NCI-H226 (cell line): ENCODE results near the gene AVEN.
A peak's percentile ranks its signal among the peaks of the same experiment; 100 is the strongest.
"Not testable (repeated sequence)": the region's sequence is repeated elsewhere in the genome, so short reads cannot be mapped to it uniquely, and the experiment has no call there.

ENCODE experiments used
- DNase-seq: peaks from one replicate; pipeline ENCODE4 v3.0.0-alpha.2; 2015

Gene AVEN, protein sequence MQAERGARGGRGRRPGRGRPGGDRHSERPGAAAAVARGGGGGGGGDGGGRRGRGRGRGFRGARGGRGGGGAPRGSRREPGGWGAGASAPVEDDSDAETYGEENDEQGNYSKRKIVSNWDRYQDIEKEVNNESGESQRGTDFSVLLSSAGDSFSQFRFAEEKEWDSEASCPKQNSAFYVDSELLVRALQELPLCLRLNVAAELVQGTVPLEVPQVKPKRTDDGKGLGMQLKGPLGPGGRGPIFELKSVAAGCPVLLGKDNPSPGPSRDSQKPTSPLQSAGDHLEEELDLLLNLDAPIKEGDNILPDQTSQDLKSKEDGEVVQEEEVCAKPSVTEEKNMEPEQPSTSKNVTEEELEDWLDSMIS

DNA sequence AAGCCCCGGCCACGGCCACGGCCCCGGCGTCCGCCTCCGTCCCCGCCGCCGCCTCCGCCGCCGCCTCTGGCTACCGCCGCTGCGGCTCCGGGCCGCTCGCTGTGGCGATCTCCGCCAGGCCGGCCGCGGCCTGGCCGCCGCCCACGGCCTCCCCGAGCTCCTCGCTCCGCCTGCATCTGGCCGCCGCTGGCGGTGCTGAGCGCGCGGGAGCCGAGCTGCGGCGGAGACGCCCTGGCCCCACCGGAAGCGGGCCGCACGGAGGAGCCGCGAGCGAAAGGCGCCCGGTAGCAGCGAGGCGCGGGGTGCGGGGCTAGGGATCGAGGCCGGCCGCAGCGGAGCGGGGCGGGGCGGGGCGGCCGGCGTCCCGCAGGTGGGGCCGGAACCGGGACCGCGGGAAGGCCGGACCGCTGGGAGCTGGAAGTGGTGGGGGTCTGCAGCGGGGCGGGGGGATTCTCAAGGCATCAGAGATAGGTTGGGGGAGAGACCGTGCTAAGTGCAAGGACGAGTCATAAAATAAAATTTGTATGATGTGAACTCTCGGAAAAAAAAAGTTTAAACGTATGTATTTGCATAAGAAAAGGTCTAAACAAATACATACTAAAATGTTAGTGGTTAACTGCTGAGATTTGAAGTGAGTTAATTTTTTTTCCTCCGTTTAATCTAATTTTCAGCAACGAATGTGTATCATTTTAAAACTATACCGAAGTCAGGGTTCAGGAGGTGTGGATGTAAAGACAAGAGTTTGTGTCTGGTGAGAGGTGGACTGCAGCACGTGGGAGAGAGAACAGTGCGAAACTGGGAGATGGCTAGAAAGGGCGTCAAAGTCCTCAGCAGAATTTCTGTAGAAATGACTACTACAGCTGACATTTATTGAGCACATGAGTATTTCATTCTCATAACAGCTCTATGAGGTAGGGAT, at the start of gene AVEN:
TSS of gene AVEN (minus strand) at position 334 of the 919 bp plus-strand sequence. CDS start at position 176, 158 bp downstream.
- peak; percentile 9 for DNase-seq

DNA sequence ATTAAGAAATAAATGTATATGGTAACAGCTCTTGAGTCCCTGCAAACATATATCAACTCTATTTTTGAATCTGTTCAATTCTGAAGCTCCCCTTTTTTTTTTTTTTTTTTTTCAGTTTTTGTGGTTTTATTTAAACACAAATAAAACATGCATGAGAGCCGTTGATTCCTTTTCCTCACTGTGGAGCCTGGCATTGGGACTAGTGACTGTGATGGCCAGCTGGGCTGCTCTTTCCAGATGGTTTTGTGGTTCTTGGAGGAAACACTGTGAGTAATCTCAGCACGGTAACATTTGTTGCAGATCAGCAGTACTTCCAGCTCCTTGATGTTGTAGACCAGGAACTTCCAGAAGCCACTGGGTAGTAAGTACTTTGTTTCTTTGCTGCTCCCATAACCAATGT, 46.7 kb upstream of the AVEN start:
- no peak for DNase-seq

DNA sequence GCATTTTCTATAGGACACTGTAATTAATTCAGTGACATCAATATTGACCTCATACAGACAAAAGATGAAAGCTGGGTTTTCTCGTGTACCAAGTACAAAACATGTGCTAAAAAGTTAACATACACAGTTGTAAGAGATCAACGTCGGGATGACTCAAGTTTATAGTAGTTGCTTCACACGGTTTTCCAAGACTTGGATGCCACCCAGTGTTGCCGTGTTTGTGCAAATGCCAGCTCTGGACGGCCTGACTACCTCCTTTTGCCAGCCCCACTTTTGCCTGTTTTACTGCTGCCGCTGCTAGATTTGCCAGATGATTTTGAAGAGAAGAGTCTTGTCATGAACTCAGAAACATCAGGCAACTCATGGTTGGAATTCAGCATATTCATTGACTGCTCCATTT, 45.1 kb upstream of the AVEN start:
- DNase-seq: peak; percentile 24

DNA sequence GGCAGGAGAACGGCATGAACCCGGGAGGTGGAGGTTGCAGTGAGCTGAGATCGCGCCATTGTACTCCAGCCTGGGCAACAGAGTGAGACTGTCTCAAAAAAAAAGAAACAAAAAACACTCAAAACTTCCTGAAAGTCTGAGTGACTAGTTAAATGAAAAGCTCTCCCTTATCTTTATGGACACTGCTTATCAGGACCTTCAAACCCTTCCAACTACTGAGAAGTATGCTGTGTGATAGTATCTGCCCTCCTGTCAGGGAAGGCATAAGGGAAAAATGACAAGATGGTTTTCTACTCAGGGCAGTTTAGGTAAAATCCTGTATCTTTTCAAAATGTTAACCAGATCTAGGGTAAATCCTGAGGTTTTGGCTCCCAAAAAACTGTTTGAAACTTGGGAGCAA, 40.9 kb upstream of the AVEN start:
- no peak for DNase-seq

DNA sequence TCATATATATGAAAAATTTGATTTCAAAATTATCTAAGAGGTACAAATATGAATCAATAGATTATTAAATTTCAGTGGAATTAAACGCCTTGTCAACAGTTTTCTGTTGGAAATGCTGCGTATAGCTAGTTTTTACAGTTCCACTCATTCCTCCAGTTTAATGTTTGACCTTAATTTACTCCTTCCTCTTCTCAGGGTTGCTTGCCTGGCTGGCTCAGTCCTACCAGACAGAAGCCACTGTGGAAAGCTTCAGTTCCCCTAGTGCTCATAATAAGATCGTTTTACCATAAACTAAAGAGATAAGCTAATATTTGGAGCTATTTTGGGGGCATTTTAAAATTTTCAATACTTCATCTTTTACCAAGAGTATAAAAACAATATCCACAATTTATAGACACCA, 39.9 kb upstream of the AVEN start:
- DNase-seq: no peak

GRCh38 chr15:34076785-34077184, 37.8 kb upstream of the AVEN start:
- DNase-seq: no peak

DNA sequence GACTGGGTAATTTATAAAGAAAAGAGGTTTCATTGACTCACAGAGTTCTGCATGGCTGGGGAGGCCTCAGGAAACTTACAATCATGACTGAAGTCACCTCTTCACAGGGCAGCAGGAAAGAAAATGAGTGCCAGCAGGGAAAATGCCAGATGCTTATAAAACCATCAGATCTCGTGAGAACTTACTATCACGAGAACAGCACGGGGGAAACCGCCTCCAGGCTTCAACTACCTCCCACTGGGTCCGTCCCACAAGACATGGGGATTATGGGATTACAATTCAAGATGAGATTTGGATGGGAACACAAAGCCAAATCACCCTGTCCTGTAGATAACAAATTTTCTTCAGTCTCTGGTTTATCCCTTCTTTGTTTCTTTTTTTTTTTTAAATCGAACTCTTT, 31.0 kb upstream of the AVEN start:
- DNase-seq: no peak

DNA sequence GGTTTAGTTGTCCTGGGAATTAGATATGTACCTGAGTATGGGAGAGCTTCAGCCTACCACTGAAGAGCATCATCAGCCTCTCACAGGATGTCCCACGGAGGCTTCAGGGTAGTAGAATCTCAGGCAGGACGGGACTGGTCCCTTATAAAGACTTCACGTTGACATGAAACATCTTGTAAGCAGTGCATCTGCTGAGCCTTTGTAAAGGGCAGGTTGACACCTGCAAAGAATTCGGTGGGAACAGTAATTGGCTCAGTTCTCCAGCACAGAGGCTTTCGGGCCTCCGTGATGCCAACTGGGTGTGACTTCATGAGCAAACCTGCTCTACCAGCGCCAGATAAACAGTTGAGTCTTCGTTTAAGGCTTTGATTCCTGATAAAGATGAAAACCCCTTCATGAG, 26.9 kb upstream of the AVEN start:
- no peak for DNase-seq

DNA sequence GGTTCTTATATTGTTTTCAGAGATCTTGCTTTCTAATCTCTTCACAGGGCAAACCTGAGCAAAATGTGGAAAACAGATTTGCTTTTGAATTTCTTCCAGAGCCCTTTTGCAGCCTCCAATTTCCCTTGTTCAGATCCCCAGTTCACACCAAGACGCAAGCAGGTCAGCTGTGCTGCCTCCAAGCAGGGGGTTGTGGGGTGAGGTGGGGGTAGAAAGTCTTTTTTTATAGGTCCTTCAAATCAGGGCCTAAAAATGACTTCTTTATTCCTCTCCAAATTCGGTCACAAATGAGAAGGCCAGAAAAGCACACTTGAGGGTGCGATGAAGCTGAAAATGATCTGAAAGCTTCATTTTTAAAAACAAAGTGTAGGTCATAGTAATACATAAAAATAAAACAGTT, 26.3 kb upstream of the AVEN start:
- no peak for DNase-seq

DNA sequence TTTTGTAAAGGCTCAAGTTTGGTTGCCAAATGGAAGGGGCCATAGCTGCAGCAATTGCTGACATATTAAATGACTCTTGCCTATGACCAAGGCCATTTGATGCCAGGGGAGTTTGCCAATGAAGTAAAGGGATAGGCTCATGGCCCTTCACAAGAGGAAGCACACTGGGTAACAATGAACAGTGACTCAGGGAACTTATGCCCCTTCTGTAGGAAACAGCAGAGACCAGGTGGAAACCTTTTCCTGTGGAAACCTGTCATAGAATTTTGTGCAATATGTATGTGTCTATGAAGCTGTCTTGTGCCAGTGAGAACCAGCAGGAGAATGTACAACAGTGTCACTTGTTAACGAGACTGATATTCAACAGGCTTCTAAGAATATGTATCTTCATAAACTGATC, 25.4 kb upstream of the AVEN start:
- no peak for DNase-seq

DNA sequence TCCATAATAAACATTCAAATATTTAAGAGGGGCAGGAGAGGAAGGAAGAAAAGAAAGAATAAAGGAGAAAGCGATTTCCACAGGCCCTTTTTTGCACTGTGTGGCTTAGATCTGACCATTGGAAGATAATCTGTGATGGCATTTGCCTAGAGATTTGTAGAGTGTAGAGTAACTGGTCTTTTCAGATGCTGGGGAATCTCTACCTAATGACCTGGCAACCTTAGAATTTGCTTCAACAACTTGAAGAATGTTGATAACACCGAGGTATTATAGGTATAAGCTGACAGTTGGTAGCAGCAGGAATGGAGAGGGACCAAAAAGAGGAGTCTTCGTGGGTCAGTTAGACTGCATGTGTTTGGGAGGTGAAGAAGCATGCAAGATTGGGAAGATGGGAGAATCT, 20.9 kb upstream of the AVEN start:
- no peak for DNase-seq

- DNase-seq: no peak
These were observed 20.5 kb upstream of the AVEN start for GRCh38 chr15:34059476-34059875.

DNA sequence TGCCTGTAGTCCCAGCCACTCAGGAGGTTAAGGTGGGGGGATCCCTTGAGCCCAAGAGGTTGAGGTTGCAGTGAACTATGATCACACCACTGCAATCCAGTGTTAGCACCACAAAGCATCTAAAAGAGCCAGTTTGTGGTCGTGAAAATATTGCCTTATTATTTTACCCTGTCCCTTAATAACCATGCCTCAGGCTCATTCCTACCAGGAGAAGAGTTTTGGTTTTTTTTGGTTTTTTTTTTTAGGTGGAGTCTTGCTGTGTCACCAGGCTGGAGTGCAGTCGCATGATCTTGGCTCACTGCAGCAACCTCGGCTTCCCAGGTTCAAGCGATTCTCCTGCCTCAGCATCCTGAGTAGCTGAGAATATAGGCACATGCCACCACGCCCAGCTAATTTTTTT, 17.9 kb upstream of the AVEN start:
- no peak for DNase-seq

- peak; percentile 73 for DNase-seq
These were observed 17.0 kb upstream of the AVEN start for GRCh38 chr15:34055868-34056595.

DNA sequence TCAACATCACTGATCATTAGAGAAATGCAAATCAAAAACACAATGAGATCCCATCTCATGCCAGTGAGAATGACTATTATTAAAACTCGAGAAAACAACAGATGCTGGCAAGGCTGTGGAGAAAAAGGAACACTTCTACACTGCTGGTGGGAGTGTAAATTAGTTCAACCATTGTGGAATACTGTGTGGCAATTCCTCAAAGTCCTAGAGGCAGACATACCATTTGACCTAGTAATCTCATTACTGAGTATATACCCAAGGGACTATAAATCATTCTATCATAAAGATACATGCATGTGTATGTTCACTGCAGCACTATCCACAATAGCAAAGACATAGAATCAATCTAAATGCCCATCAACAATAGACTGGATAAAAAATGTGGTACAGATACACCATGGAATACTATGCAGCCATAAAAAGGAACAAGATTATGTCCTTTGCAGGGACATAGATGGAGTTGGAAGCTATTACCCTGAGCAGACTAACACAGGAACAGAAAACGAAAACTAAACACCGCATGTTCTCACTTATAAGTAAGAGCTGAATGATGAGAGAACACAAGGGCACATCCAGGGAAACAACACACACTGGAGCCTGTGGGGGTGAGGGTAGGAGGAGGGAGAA, 15.2 kb upstream of the AVEN start:
- DNase-seq: no peak

DNA sequence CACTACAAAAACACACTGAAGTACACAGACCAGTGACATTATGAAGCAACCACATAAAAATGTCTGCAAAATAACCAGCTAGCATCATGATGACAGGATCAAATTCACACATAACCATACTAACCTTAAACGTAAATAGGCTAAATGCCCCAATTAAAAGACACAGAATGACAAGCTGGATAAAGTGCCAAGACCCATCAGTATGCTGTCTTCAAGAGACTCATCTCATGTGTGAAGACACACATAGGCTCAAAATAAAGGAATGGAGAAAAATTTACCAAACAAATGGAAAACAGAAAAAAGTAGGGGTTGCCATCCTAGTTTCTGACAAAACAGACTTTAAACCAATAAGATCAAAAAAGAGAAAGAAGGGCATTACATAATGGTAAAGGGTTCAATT, 11.4 kb upstream of the AVEN start:
- not testable (repeated sequence) for DNase-seq

- peak; percentile 64 for DNase-seq
These were observed 10.1 kb upstream of the AVEN start for GRCh38 chr15:34049112-34049511.

- peak; percentile 18 for DNase-seq
These were observed 9.1 kb upstream of the AVEN start for GRCh38 chr15:34047893-34048775.

DNA sequence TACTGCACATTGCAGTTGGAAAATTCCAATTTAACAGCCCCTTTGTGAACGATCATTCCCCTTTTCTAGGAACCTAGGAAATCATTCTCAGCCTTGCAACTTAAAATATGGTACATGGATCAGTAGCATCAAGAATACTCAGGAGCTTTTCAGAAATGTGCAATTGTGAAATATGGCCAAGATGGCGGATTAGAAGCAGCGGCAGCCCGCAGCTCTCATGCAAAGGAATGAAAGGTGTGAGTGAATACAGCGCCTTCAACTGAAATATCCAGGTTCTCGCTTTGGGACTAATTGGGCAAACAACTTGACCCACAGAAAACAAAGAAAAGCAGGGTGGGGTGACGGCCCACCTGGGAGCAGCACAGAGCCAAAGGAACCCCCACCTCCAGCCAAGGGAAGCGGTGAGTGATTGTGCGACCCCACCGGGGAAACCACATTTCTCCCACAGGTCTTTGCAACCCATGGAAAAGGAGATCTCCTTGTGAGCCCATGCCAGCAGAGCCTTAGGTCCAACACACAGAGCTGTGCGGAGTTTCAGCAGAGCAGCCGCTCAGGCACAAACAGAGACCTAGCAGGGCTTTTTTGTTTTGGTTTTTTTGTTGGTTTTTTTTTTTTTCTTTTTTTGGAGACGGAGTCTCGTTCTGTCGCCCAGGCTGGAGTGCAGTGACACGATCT, 7.6 kb upstream of the AVEN start:
- no peak for DNase-seq

GRCh38 chr15:34043813-34044212, 4.8 kb upstream of the AVEN start:
- no peak for DNase-seq

DNA sequence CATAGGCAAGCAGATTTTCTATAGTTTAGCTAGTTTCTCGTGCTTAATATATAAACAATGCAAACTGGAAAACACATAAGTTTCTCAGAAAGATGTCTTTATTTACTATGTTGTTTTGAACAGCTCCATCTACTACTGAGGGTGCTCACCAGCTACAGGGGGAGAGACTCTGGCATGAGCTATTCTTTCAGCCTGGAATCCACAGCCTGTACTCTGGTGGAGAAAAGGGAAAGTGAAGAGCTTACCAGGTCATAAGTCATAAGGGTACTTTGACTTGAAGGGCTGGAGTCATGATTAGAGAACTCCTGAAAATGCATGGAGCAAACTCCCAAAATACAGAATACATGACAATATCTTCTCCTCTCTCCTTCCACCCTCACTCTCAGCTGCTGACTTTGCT, 4.4 kb upstream of the AVEN start:
- DNase-seq: no peak

GRCh38 chr15:34039790-34040113, 748 bp upstream of the AVEN start:
- no peak for DNase-seq
